K562 (cell line): ENCODE measurements around the gene NR2E1. TPM values are rescaled to one million over a fixed set of nuclear protein-coding genes. Genes with fewer than 3 reads are reported as not detected.

Source experiments
- ATAC-seq: fragments of 200-7000 bp; cut with Tn5 transposase; 3 replicates; pipeline ENCODE4 v1.9.1; 2020; ENCODE audit warnings: moderate library complexity
- BruUV-seq: library from RNA; stranded (reverse); fragments of 400-500 nt; replicated peaks from 2 replicates; lab custom pipeline; 2021; lab: Mats Ljungman, UMichigan
- CTCF ChIA-PET: fragments of 300-600 bp; formaldehyde crosslinking; extraction: SDS; loops from one replicate; lab custom pipeline; 2021; ENCODE audit warnings: low intra/inter-chr PET ratio; lab: Yijun Ruan, JAX
- POLR2A ChIA-PET: fragments of 300-600, 350-650 bp; sonication (Branson Sonifier 250); formaldehyde crosslinking; extraction: SDS; loops from one replicate; lab custom pipeline; 2021; ENCODE audit warnings: antibody characterized with exemption, inconsistent platforms; lab: Yijun Ruan, JAX
- DNase-seq, 4 experiments: peaks; one replicate each; pipeline versions ENCODE4 v3.0.0 to v3.0.0-alpha.2; 2011 to 2018; ENCODE audit warnings: low spot score in 3 of 4, mixed read lengths in 3 of 4; ENCODE audit errors: extremely low read depth in 1 of 4
- FAIRE-seq: peaks from 2 replicates; lab custom pipeline; 2011; peaks lifted over from hg19 to GRCh38; lab: Jason Lieb, UNC
- H2AFZ ChIP-seq: 2 replicates; pipeline ENCODE4 v1.6.0; 2011; ENCODE audit warnings: low read depth, low read length, control low read depth, inconsistent platforms
- H3K27ac ChIP-seq: fragments of 200-600 bp; 3 replicates; pipeline ENCODE4 v1.8.0; 2011; ENCODE audit warnings: low read depth, mild to moderate bottlenecking, control low read depth, inconsistent platforms, low read length, moderate library complexity, mixed read lengths; ENCODE audit errors: extremely low read depth
- H3K27me3 ChIP-seq, 2 experiments: fragments of 300-600 bp in 1 of 2; 2 replicates in 1 of 2; 3 replicates in 1 of 2; pipeline versions ENCODE4 v1.6.0 to v1.8.0; 2011; ENCODE audit warnings: inconsistent platforms in 2 of 2, low read length in 2 of 2, mild to moderate bottlenecking in 1 of 2, mixed read lengths in 1 of 2, moderate library complexity in 1 of 2; ENCODE audit not compliant: control insufficient read depth in 2 of 2, insufficient read depth in 2 of 2
- H3K36me3 ChIP-seq: fragments of 300-600 bp; 3 replicates; pipeline ENCODE4 v1.8.0; 2011; ENCODE audit warnings: mild to moderate bottlenecking, low read length, inconsistent platforms; ENCODE audit not compliant: control insufficient read depth, insufficient read depth
- H3K4me1 ChIP-seq, 2 experiments: fragments of 200-600 bp in 1 of 2; replicated peaks in 1 of 2; 2 replicates in 1 of 2; 3 replicates in 1 of 2; pipeline versions ENCODE4 v1.5.1 to v1.8.0; 2011; ENCODE audit warnings: inconsistent platforms in 2 of 2, low read length in 2 of 2, mild to moderate bottlenecking in 1 of 2, mixed read lengths in 1 of 2, moderate library complexity in 1 of 2; ENCODE audit not compliant: control insufficient read depth in 2 of 2, insufficient read depth in 2 of 2
- H3K4me2 ChIP-seq: 2 replicates; pipeline ENCODE4 v1.6.1; 2011; ENCODE audit warnings: low read length, control low read depth, inconsistent platforms, mixed read lengths; ENCODE audit not compliant: insufficient read depth
- H3K4me3 ChIP-seq: fragments of 200-600 bp; sonication (generic), shearing (Covaris generic); 2 replicates; pipeline ENCODE4 v1.5.1; 2016; ENCODE audit warnings: control low read depth, inconsistent platforms
- H3K79me2 ChIP-seq: fragments of 200-600 bp; 3 replicates; pipeline ENCODE4 v1.8.0; 2011; ENCODE audit warnings: low read length, inconsistent platforms; ENCODE audit not compliant: control insufficient read depth, insufficient read depth
- H3K9ac ChIP-seq, 2 experiments: 2 replicates each; pipeline versions ENCODE4 v1.6.0 to v1.6.1; 2011; ENCODE audit warnings: low read depth in 2 of 2, low read length in 2 of 2, control low read depth in 1 of 2, inconsistent platforms in 1 of 2, mild to moderate bottlenecking in 1 of 2, mixed read lengths in 1 of 2; ENCODE audit not compliant: insufficient read depth in 1 of 2
- H3K9me1 ChIP-seq: one replicate; pipeline ENCODE4 v1.6.0; 2011; ENCODE audit warnings: inconsistent platforms, mild to moderate bottlenecking, low read length, moderate library complexity; ENCODE audit not compliant: control insufficient read depth, insufficient read depth
- H3K9me3 ChIP-seq: replicated peaks from 2 replicates; pipeline ENCODE4 v1.5.1; 2011; ENCODE audit warnings: low read depth, low read length, inconsistent platforms; ENCODE audit not compliant: control insufficient read depth, insufficient read depth
- H4K20me1 ChIP-seq: replicated peaks from 2 replicates; pipeline ENCODE4 v1.6.1; 2011; ENCODE audit warnings: low read length, inconsistent platforms, mixed read lengths; ENCODE audit not compliant: control insufficient read depth, insufficient read depth
- BCL6 ChIP-seq: fragments of 250-450 bp; sonication (Bioruptor Pico); IDR thresholded peaks from 2 replicates; pipeline ENCODE4 v1.4.0; 2020
- FOXA3 ChIP-seq, 2 experiments: fragments of 450-650 bp in 1 of 2; sonication (generic) in 1 of 2; formaldehyde crosslinking; IDR thresholded peaks in 1 of 2; conservative IDR thresholded peaks in 1 of 2; 2 replicates each; pipeline versions ENCODE4 v1.4.0 to v1.8.0; 2020 to 2022; ENCODE audit warnings: mild to moderate bottlenecking in 2 of 2, missing genetic modification reagents in 1 of 2
- GABPB1 ChIP-seq: sonication (generic); formaldehyde crosslinking; IDR thresholded peaks from 2 replicates; pipeline ENCODE4 v1.8.0; 2022; ENCODE audit warnings: mild to moderate bottlenecking, missing genetic modification reagents
- JUNB ChIP-seq: fragments of 450-650 bp; formaldehyde crosslinking; conservative IDR thresholded peaks from 2 replicates; pipeline ENCODE4 v1.4.0; 2020; ENCODE audit warnings: mild to moderate bottlenecking
- NFIC ChIP-seq: fragments of 450-650 bp; IDR thresholded peaks from 2 replicates; pipeline ENCODE4 v1.6.1; 2017; ENCODE audit warnings: mild to moderate bottlenecking, inconsistent platforms
- SIN3A ChIP-seq, 2 experiments: fragments of 150-350 bp in 1 of 2; IDR thresholded peaks; 2 replicates each; pipeline ENCODE4 v1.6.1; 2011 to 2016; ENCODE audit warnings: borderline replicate concordance in 2 of 2, low read depth in 2 of 2, low read length in 2 of 2, mild to moderate bottlenecking in 2 of 2, moderate library complexity in 2 of 2; ENCODE audit not compliant: control insufficient read depth in 1 of 2
- SRSF7 ChIP-seq: fragments of 200-400 bp; formaldehyde crosslinking; optimal IDR thresholded peaks from 2 replicates; pipeline ENCODE3; 2017; ENCODE audit warnings: mild to moderate bottlenecking, low read depth, low read length
- TCF7L2 ChIP-seq: fragments of 150-350 bp; IDR thresholded peaks from 2 replicates; pipeline ENCODE4 v1.6.1; 2016; ENCODE audit warnings: low read depth, mild to moderate bottlenecking, low read length, moderate library complexity
- ZBTB26 ChIP-seq: fragments of 450-650 bp; formaldehyde crosslinking; IDR thresholded peaks from 2 replicates; pipeline ENCODE4 v1.4.0; 2022; ENCODE audit warnings: missing genetic modification characterization
- ZBTB43 ChIP-seq: sonication (generic); formaldehyde crosslinking; IDR thresholded peaks from 2 replicates; pipeline ENCODE4 v1.8.0; 2023; ENCODE audit warnings: mild to moderate bottlenecking, missing genetic modification reagents
- ZNF280A ChIP-seq: fragments of 450-650 bp; IDR thresholded peaks from 2 replicates; pipeline ENCODE4 v1.6.1; 2018; ENCODE audit warnings: mild to moderate bottlenecking, low read depth; ENCODE audit not compliant: partially characterized antibody
- ZNF592 ChIP-seq: fragments of 450-650 bp; IDR thresholded peaks from 2 replicates; pipeline ENCODE4 v1.6.1; 2017; ENCODE audit warnings: antibody characterized with exemption, mild to moderate bottlenecking
- WGBS: fragments of 100-300 bp; shearing (Covaris generic); methylation state at CpG from one replicate; pipeline ENCODE4 v1.1.6; 2016; ENCODE audit warnings: low coverage, mixed read lengths; ENCODE audit not compliant: insufficient coverage; ENCODE audit errors: missing lambda C conversion rate; 5-methylcytosine and 5-hydroxymethylcytosine counted together
- in situ Hi-C: fragments of 300-500 bp; cut with MboI; formaldehyde crosslinking; loops from 4 replicates; pipeline ENCODE4 v1.15.0; 2018; ENCODE audit warnings: inconsistent platforms, mixed read lengths
- intact Hi-C: fragments of 100-400 bp; cut with micrococcal nuclease; formaldehyde crosslinking; loops from 2 replicates; pipeline ENCODE4 v1.14.2; 2022
- polyA plus RNA-seq, 8 experiments: library from polyadenylated mRNA; depleted of rRNA in 4 of 8; stranded (reverse) in 5 of 8; unstranded in 3 of 8; fragments of >200 nt; fragmentation: Nextera tagmentation in 2 of 8; fragmentation: Illumina TruSeq in 1 of 8; extraction: Ambion mirVana in 2 of 8; extraction: Trizol in 1 of 8; gene quantifications; 2 replicates each; pipeline versions ENCODE4 v1.2.1 to v1.2.3, GENCODE V29; 2011 to 2014; ENCODE audit warnings: inconsistent platforms in 1 of 8, missing spikeins in 1 of 8
- total RNA-seq, 7 experiments: library from RNA; depleted of rRNA in 6 of 7; stranded (reverse); fragments of >200 nt in 6 of 7; fragmentation: Illumina TruSeq in 2 of 7; extraction: Trizol in 2 of 7; gene quantifications; 2 replicates each; pipeline versions ENCODE4 v1.2.1 to v1.2.3, GENCODE V29; 2011 to 2021; ENCODE audit warnings: low replicate concordance in 1 of 7

NR2E1 gene
- total and polyA plus RNA-seq, 9 of the 15 experiments (the other 6 are each of a cell fraction or from before 2014, with no cell fraction given), result not detected

- no TSS peak for BruUV-seq
- in situ Hi-C loops, result no loop called here
- H4K20me1 ChIP-seq, result no peaks in the 10 kb centered on the region
- no peak overlapping the region for H3K4me2 ChIP-seq
- POLR2A ChIA-PET, result no interaction called here
- H3K79me2 ChIP-seq, result no peaks in the 10 kb centered on the region
- no peaks in the 10 kb centered on the region for H3K9me3 ChIP-seq
- CTCF ChIA-PET, result interaction anchor here (1.1 kb wide), 1 partner anchor 409 kb away, joined by 3 read pairs; no protein-coding TSS in a partner anchor
- 52% methylated on average over 34 of the region's 46 CpGs for WGBS
- intact Hi-C loops, result loop anchor here (10.0 kb wide), 2 partner anchors 138 to 718 kb away; no protein-coding TSS in a partner anchor
- H3K36me3 ChIP-seq, result no peaks in the 10 kb centered on the region
- H3K27me3 ChIP-seq, result peaks cover 12 to 51% of the 10 kb centered on the region in 2 experiments; a peak in 4 of 5 replicates
- ATAC-seq, result no peak
- no peak overlapping the region for H3K9ac ChIP-seq
- H2AFZ ChIP-seq, result no peak overlapping the region
- no peak for FAIRE-seq
- H3K9me1 ChIP-seq, result no peaks in the 10 kb centered on the region
- DNase-seq, result no peak
- H3K27ac ChIP-seq, result no peak overlapping the region
- no peak overlapping the region for H3K4me3 ChIP-seq
- H3K4me1 ChIP-seq, result peaks cover 0 to 35% of the 10 kb centered on the region in 2 experiments; a peak in 3 of 5 replicates
- TF ChIP-seq SRSF7 (no peak), ZBTB26 (CRISPR knock-in tag) (no peak), GABPB1 (CRISPR knock-in tag) (no peak), ZBTB43 (CRISPR knock-in tag) (no peak), FOXA3 (CRISPR knock-in tag; conservative IDR thresholded peaks at IDR 0.05 in 1 of 2, IDR thresholded peaks at IDR 0.05 in 1 of 2) (no peak), NFIC (no peak), ZNF592 (no peak), JUNB (CRISPR knock-in tag) (no peak), SIN3A (IDR thresholded peaks at IDR 0.05; ENCODE audit: borderline replicate concordance in 2 of 2, control insufficient read depth in 1 of 2, low read depth in 2 of 2, low read length in 2 of 2) (no peak), TCF7L2 (no peak), ZNF280A (no peak), BCL6 (no peak)
These were observed 49.0 kb upstream of the NR2E1 start for GRCh38 chr6:108116546-108117426.
